SK-N-SH (cell line): ENCODE measurements around the gene TMEM51. TPM values are rescaled to one million over a fixed set of nuclear protein-coding genes. Genes with fewer than 3 reads are reported as not detected.

Experiments used
- CTCF ChIA-PET: fragments of 300-600, 350-600 bp; formaldehyde crosslinking; extraction: SDS; loops from one replicate; lab custom pipeline; 2021; lab: Yijun Ruan, JAX
- POLR2A ChIA-PET: fragments of 350-600 bp; sonication (Branson Sonifier 250); formaldehyde crosslinking; extraction: SDS; loops from one replicate; lab custom pipeline; 2020; ENCODE audit warnings: antibody characterized with exemption, inconsistent platforms; lab: Yijun Ruan, JAX
- DNase-seq: peaks from one replicate; pipeline ENCODE4 v3.0.0; 2012
- H2AFZ ChIP-seq: fragments of 200-600 bp; sonication (generic); 2 replicates; pipeline ENCODE4 v1.8.1; 2016; ENCODE audit warnings: antibody characterized with exemption, mild to moderate bottlenecking, low read depth
- H3F3A ChIP-seq: fragments of 200-600 bp; sonication (generic); replicated peaks from 2 replicates; pipeline ENCODE3; 2016; ENCODE audit warnings: antibody characterized with exemption, mild to moderate bottlenecking; ENCODE audit not compliant: insufficient read depth
- H3K27ac ChIP-seq, 2 experiments: fragments of 200-500 bp in 1 of 2; fragments of 200-600 bp in 1 of 2; sonication (Bioruptor generic) in 1 of 2; sonication (generic), shearing (Covaris generic) in 1 of 2; 2 replicates each; pipeline versions ENCODE4 v1.5.1 to v1.6.1; 2014 to 2016; ENCODE audit warnings: low read depth in 2 of 2, inconsistent platforms in 1 of 2, low read length in 1 of 2, mild to moderate bottlenecking in 1 of 2, mixed read lengths in 1 of 2
- H3K27me3 ChIP-seq: fragments of 200-600 bp; sonication (generic), shearing (Covaris generic); 2 replicates; pipeline ENCODE4 v1.6.1; 2016; ENCODE audit warnings: mixed run types; ENCODE audit not compliant: insufficient read depth
- H3K36me3 ChIP-seq, 2 experiments: fragments of 200-500 bp in 1 of 2; fragments of 200-600 bp in 1 of 2; sonication (Bioruptor generic) in 1 of 2; sonication (generic) in 1 of 2; replicated peaks in 1 of 2; 2 replicates each; pipeline versions ENCODE3 to v1.5.1; 2014 to 2016; ENCODE audit warnings: low read length in 1 of 2, mild to moderate bottlenecking in 1 of 2; ENCODE audit not compliant: insufficient read depth in 2 of 2, control insufficient read depth in 1 of 2
- H3K4me1 ChIP-seq, 2 experiments: fragments of 200-500 bp in 1 of 2; fragments of 200-600 bp in 1 of 2; sonication (Bioruptor generic) in 1 of 2; sonication (generic), shearing (Covaris generic) in 1 of 2; 2 replicates each; pipeline versions ENCODE4 v1.5.1 to v1.6.1; 2014 to 2016; ENCODE audit warnings: low read depth in 1 of 2, low read length in 1 of 2, mixed run types in 1 of 2; ENCODE audit not compliant: insufficient read depth in 2 of 2, control insufficient read depth in 1 of 2
- H3K4me2 ChIP-seq: fragments of 200-600 bp; sonication (generic), shearing (Covaris generic); 2 replicates; pipeline ENCODE4 v1.6.1; 2017; ENCODE audit warnings: mixed run types
- H3K4me3 ChIP-seq, 2 experiments: fragments of 200-500 bp in 1 of 2; fragments of 200-600 bp in 1 of 2; sonication (Bioruptor generic) in 1 of 2; sonication (generic), shearing (Covaris generic) in 1 of 2; 2 replicates each; pipeline versions ENCODE4 v1.5.1 to v1.8.1; 2014 to 2016; ENCODE audit warnings: low read depth in 2 of 2, inconsistent platforms in 1 of 2, low read length in 1 of 2, mild to moderate bottlenecking in 1 of 2, mixed read lengths in 1 of 2, moderate library complexity in 1 of 2
- H3K79me2 ChIP-seq: fragments of 200-600 bp; sonication (generic); 2 replicates; pipeline ENCODE4 v1.8.1; 2017; ENCODE audit warnings: mild to moderate bottlenecking; ENCODE audit not compliant: insufficient read depth
- H3K9ac ChIP-seq: fragments of 200-600 bp; sonication (generic); 2 replicates; pipeline ENCODE4 v1.6.1; 2017; ENCODE audit warnings: mixed run types
- H3K9me2 ChIP-seq: fragments of 200-600 bp; sonication (generic); 2 replicates; pipeline ENCODE4 v1.6.1; 2017; ENCODE audit warnings: mixed run types
- H3K9me3 ChIP-seq: fragments of 200-600 bp; sonication (generic); 2 replicates; pipeline ENCODE4 v1.6.1; 2017; ENCODE audit warnings: mixed run types, mild to moderate bottlenecking, moderate library complexity
- H4K20me1 ChIP-seq: fragments of 200-600 bp; sonication (generic); 2 replicates; pipeline ENCODE4 v1.6.1; 2017; ENCODE audit warnings: mild to moderate bottlenecking, mixed run types; ENCODE audit not compliant: insufficient read depth
- ELF1 ChIP-seq: IDR thresholded peaks from 2 replicates; pipeline ENCODE4 v1.4.0; 2012
- EP300 ChIP-seq, 2 experiments: IDR thresholded peaks; 2 replicates each; pipeline versions ENCODE4 v1.4.0 to v1.6.1; 2012; ENCODE audit warnings: borderline replicate concordance in 1 of 2, low read depth in 1 of 2, low read length in 1 of 2
- EZH2phosphoT487 ChIP-seq: fragments of 200-600 bp; sonication (generic); IDR thresholded peaks from 2 replicates; pipeline ENCODE4 v1.6.1; 2017; ENCODE audit warnings: low read depth, mixed run types, mild to moderate bottlenecking, antibody characterized with exemption, moderate library complexity, borderline replicate concordance
- FOSL2 ChIP-seq: IDR thresholded peaks from 2 replicates; pipeline ENCODE4 v1.4.0; 2012; ENCODE audit warnings: low read depth, mild to moderate bottlenecking, moderate library complexity, borderline replicate concordance
- FOXJ3 ChIP-seq: sonication (generic); formaldehyde crosslinking; IDR thresholded peaks from 2 replicates; pipeline ENCODE4 v1.5.1; 2020; ENCODE audit warnings: mild to moderate bottlenecking, missing genetic modification reagents
- FOXM1 ChIP-seq: IDR thresholded peaks from 2 replicates; pipeline ENCODE4 v1.4.0; 2012; ENCODE audit warnings: low read depth, mild to moderate bottlenecking
- JUND ChIP-seq: IDR thresholded peaks from 2 replicates; pipeline ENCODE4 v1.4.0; 2012
- MEF2A ChIP-seq: IDR thresholded peaks from 2 replicates; pipeline ENCODE4 v1.4.0; 2012; ENCODE audit warnings: low read depth, borderline replicate concordance
- NFIC ChIP-seq: IDR thresholded peaks from 2 replicates; pipeline ENCODE4 v1.4.0; 2012; ENCODE audit warnings: borderline replicate concordance
- POLR2AphosphoS5 ChIP-seq: IDR thresholded peaks from 2 replicates; pipeline ENCODE4 v1.6.1; 2012; ENCODE audit warnings: low read depth, low read length
- RCOR1 ChIP-seq: fragments of 150-350 bp; IDR thresholded peaks from 2 replicates; pipeline ENCODE4 v1.6.1; 2017; ENCODE audit warnings: antibody characterized with exemption, low read length
- RFX5 ChIP-seq: IDR thresholded peaks from 2 replicates; pipeline ENCODE4 v1.6.1; 2012; ENCODE audit warnings: mild to moderate bottlenecking, improper control_type of control experiment, low read length
- RXRA ChIP-seq: IDR thresholded peaks from 2 replicates; pipeline ENCODE4 v1.4.0; 2012; ENCODE audit warnings: low read depth, mild to moderate bottlenecking, borderline replicate concordance
- SIN3A ChIP-seq: IDR thresholded peaks from 2 replicates; pipeline ENCODE4 v1.6.1; 2012; ENCODE audit warnings: low read depth, mild to moderate bottlenecking, low read length, moderate library complexity, borderline replicate concordance
- SMC3 ChIP-seq: IDR thresholded peaks from 2 replicates; pipeline ENCODE4 v1.6.1; 2012; ENCODE audit warnings: low read depth, low read length, improper control_type of control experiment
- TAF1 ChIP-seq: IDR thresholded peaks from 2 replicates; pipeline ENCODE4 v1.6.1; 2012; ENCODE audit warnings: low read depth, mild to moderate bottlenecking, low read length, moderate library complexity, borderline replicate concordance
- WGBS: methylation state at CpG from one replicate; pipeline ENCODE4 v1.1.6; 2017; ENCODE audit warnings: low lambda C conversion rate; 5-methylcytosine and 5-hydroxymethylcytosine counted together
- polyA plus RNA-seq, 3 experiments: library from polyadenylated mRNA; depleted of rRNA; stranded (reverse); fragments of >200 nt; gene quantifications; 2 replicates each; pipeline ENCODE4 v1.2.3, GENCODE V29; 2012
- TF ChIP-seq, protein P1 (sequence below): IDR thresholded peaks from 2 replicates; pipeline ENCODE4 v1.4.0; 2012; ENCODE audit warnings: low read depth, borderline replicate concordance
- TF ChIP-seq, protein P2 (sequence below): IDR thresholded peaks from 2 replicates; pipeline ENCODE4 v1.4.0; 2012; ENCODE audit warnings: low read depth
- TF ChIP-seq, protein P3 (sequence below): IDR thresholded peaks from 2 replicates; pipeline ENCODE4; 2012

TMEM51 gene
- polyA plus RNA-seq, 1 of the 3 experiments (the other 2 are of a cell fraction): 25.6 TPM

DNA sequence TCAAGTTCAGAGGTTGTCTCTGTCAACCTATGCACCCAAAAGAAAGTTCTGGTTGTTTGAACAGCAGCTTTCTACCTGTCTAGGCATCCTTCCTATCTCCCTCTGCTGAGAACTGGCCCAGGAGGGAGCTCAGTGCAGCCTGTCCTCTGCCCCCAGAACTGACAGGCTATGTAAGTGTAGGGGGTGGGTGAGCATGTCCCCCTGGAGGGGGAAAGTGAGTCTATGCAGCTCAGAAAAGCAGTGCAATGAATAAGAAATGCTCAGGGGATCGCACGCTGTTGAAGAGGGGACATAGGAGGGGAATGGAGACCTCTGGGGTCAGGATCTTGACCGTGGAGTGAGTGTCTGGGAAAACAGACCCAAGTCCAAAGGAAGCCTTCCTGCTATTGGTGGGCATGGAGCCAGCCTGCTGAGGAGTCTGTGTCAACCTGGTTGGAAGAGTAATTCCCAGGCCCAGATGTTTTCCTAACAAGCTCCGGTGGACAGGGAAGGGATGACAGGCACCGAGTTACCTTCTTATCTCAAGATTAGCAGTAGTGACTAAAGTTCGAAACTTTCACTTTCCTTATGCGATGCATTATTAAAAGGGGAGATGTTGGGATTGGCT, 67.4 kb downstream of the TMEM51 start:
- H3F3A ChIP-seq: no peaks in the 10 kb centered on the region

DNA sequence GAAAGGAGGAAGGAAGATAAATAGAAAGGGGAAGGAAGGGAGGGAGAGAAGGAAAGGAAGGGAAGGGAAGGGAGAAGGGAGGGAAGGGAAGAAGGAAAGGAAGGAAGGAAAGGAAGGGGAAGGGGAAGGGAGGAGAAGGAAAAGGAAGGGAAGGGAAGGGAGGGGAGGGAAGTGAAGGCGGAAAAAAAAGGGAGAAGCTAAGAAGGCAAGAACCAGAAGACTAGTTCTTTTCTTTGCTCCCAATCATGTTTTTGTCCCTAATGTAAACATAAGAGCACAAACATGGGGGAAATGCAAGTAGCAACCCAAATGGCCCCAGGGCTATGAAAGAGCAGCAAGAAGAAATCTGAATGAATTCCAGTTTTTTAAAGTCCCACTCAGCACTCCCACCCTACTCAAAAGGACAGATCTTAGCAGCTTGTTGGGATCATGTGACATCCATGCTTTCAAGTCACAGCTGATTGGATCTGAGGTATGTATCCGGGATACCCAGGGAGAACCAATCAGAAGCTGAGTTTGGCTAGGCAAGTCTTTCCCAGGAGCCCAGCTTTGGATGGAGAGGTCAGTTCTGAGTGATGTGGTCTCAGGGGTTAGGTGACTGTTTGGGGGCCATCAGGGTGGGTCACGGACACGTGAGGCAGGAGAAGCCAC, 69.2 kb downstream of the TMEM51 start:
- Histone ChIP-seq H3K79me2 (no peaks in the 10 kb centered on the region), H3K9me2 (no peaks in the 10 kb centered on the region), H3K36me3 (peaks cover 0 to 12% of the 10 kb centered on the region in 2 experiments), H3K9ac (no peak overlapping the region), H4K20me1 (no peaks in the 10 kb centered on the region), H2AFZ (no peak overlapping the region), H3K4me2 (no peak overlapping the region), H3K4me3 (no peak overlapping the region), H3K27me3 (no peaks in the 10 kb centered on the region), H3K9me3 (no peaks in the 10 kb centered on the region), H3K27ac (no peak overlapping the region), H3K4me1 (peaks cover 0 to 41% of the 10 kb centered on the region in 2 experiments; a peak in 1 of 4 replicates), H3F3A (no peaks in the 10 kb centered on the region)
- ChIA-PET CTCF (interaction anchor here (0.7 to 1.2 kb wide), 6 partner anchors 10 to 50 kb away, joined by 3 read pairs; partner anchors contain the start of gene FHAD1), POLR2A (no interaction called here)
- DNase-seq: no peak
- WGBS: 97% methylated on average over 4 of the region's 4 CpGs
- TF ChIP-seq FOSL2 (no peak), JUND (no peak), RFX5 (no peak), RCOR1 (no peak), POLR2AphosphoS5 (no peak), FOXM1 (no peak), SIN3A (no peak), TAF1 (no peak), EP300 (IDR thresholded peaks at IDR 0.05; ENCODE audit: borderline replicate concordance in 1 of 2, low read depth in 1 of 2, low read length in 1 of 2) (no peak), FOXJ3 (CRISPR knock-in tag) (no peak), SMC3 (no peak), NFIC (no peak), EZH2phosphoT487 (no peak)
- TF ChIP-seq, protein P1, sequence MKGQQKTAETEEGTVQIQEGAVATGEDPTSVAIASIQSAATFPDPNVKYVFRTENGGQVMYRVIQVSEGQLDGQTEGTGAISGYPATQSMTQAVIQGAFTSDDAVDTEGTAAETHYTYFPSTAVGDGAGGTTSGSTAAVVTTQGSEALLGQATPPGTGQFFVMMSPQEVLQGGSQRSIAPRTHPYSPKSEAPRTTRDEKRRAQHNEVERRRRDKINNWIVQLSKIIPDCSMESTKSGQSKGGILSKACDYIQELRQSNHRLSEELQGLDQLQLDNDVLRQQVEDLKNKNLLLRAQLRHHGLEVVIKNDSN: no peak
- TF ChIP-seq, protein P2, sequence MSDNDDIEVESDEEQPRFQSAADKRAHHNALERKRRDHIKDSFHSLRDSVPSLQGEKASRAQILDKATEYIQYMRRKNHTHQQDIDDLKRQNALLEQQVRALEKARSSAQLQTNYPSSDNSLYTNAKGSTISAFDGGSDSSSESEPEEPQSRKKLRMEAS: no peak

More for the DNA sequence above, 67.4 kb downstream of the TMEM51 start:
- ChIA-PET CTCF (interaction anchor here (1.4 to 2.3 kb wide), 3 partner anchors 15 to 92 kb away, joined by 6 to 9 read pairs (median 7); no protein-coding TSS in a partner anchor), POLR2A (no interaction called here)
- H3K27ac ChIP-seq: peak overlapping the region in 1 of 2 experiments; percentile 11; a peak in 1 of 4 replicates
- peaks cover 0 to 12% of the 10 kb centered on the region in 2 experiments for H3K36me3 ChIP-seq
- no peaks in the 10 kb centered on the region for H3K9me3 ChIP-seq
- H2AFZ ChIP-seq: no peak overlapping the region
- no peaks in the 10 kb centered on the region for H3K79me2 ChIP-seq
- no peak overlapping the region for H3K4me2 ChIP-seq
- TF ChIP-seq, protein P3, sequence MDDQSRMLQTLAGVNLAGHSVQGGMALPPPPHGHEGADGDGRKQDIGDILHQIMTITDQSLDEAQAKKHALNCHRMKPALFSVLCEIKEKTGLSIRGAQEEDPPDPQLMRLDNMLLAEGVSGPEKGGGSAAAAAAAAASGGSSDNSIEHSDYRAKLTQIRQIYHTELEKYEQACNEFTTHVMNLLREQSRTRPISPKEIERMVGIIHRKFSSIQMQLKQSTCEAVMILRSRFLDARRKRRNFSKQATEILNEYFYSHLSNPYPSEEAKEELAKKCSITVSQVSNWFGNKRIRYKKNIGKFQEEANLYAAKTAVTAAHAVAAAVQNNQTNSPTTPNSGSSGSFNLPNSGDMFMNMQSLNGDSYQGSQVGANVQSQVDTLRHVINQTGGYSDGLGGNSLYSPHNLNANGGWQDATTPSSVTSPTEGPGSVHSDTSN: no peak
- TF ChIP-seq RXRA (no peak), SIN3A (no peak), ELF1 (no peak), RFX5 (no peak), MEF2A (no peak)
- no peaks in the 10 kb centered on the region for H3K27me3 ChIP-seq
- WGBS: 92% methylated on average over 7 of the region's 7 CpGs
- H3K9me2 ChIP-seq: no peaks in the 10 kb centered on the region
- no peak overlapping the region for H3K9ac ChIP-seq
- no peak overlapping the region for H3K4me3 ChIP-seq
- H4K20me1 ChIP-seq: no peaks in the 10 kb centered on the region
- peak; percentile 44 for DNase-seq
- H3K4me1 ChIP-seq: peaks cover 0 to 26% of the 10 kb centered on the region in 2 experiments; a peak in 1 of 4 replicates
